Activated T-helper 1 cell treated with anti-CD3 and anti-CD28 coated beads, Interleukin-2, amount 50 U/mL, for 16 hours (primary cell): Measurements from ENCODE around the gene TTC39C.
"Not testable (repeated sequence)": the region's sequence is repeated elsewhere in the genome, so short reads cannot be mapped to it uniquely, and the experiment has no call there.

ENCODE experiments used
- DNase-seq, 2 donors: peaks; one replicate each; pipeline ENCODE4 v3.0.0-alpha.2; 2020; ENCODE audit warnings: low read depth in 1 of 2, low spot score in 1 of 2

The TTC39C gene

GRCh38 chr18:24126155-24126961 is 111.8 kb downstream of the TTC39C start:
- DNase-seq = no peak

- DNase-seq = no peak
Observed at GRCh38 chr18:24127735-24128134, 113.2 kb downstream of the TTC39C start.

GRCh38 chr18:24128700-24129099 is 114.1 kb downstream of the TTC39C start:
- no peak for DNase-seq

- no peak for DNase-seq
Observed at GRCh38 chr18:24130494-24130893, 115.9 kb downstream of the TTC39C start.

- no peak for DNase-seq
Observed at GRCh38 chr18:24136967-24137373, 122.4 kb downstream of the TTC39C start.

GRCh38 chr18:24138409-24138788 is 123.8 kb downstream of the TTC39C start:
- DNase-seq = no peak

GRCh38 chr18:24138789-24139616 is 124.4 kb downstream of the TTC39C start, which contains the start of gene CABYR:
CABYR (plus strand) TSS chr18:24139062; CDS start chr18:24143115, 4,053 bp downstream.
- peak; percentile 49 to 61 for DNase-seq

- no peak for DNase-seq
Observed at GRCh38 chr18:24140697-24141096, 126.1 kb downstream of the TTC39C start.

GRCh38 chr18:24142376-24142775 is 127.8 kb downstream of the TTC39C start:
- DNase-seq = no peak

- DNase-seq = not testable (repeated sequence)
Observed at GRCh38 chr18:24149591-24149990, 135.0 kb downstream of the TTC39C start.

- no peak for DNase-seq
Observed at GRCh38 chr18:24153397-24153796, 138.8 kb downstream of the TTC39C start.

- no peak for DNase-seq
Observed at GRCh38 chr18:24157855-24158254, 143.3 kb downstream of the TTC39C start.

GRCh38 chr18:24160086-24160485 is 145.5 kb downstream of the TTC39C start:
- DNase-seq = no peak

- no peak for DNase-seq
Observed at GRCh38 chr18:24161304-24161703, 146.8 kb downstream of the TTC39C start.

GRCh38 chr18:24168496-24168895 is 153.9 kb downstream of the TTC39C start:
- DNase-seq = no peak

- no peak for DNase-seq
Observed at GRCh38 chr18:24170360-24170759, 155.8 kb downstream of the TTC39C start.

GRCh38 chr18:24173997-24174396 is 159.4 kb downstream of the TTC39C start:
- DNase-seq = no peak

- DNase-seq = no peak
Observed at GRCh38 chr18:24176727-24177416, 162.3 kb downstream of the TTC39C start.

GRCh38 chr18:24177499-24178133 is 163.1 kb downstream of the TTC39C start:
- no peak for DNase-seq

- DNase-seq = no peak
Observed at GRCh38 chr18:24180048-24180447, 165.5 kb downstream of the TTC39C start.

GRCh38 chr18:24181806-24182205 is 167.3 kb downstream of the TTC39C start:
- DNase-seq = no peak
